Measurements from ENCODE around the gene C3orf85. TPM values are rescaled to one million over a fixed set of nuclear protein-coding genes. Genes with fewer than 3 reads are reported as not detected.
"Not testable (repeated sequence)": the region's sequence is repeated elsewhere in the genome, so short reads cannot be mapped to it uniquely, and the experiment has no call there.

The C3orf85 gene
- total and polyA plus RNA-seq, 7 donors: 0.39 TPM; not detected in 6

- intact Hi-C loops (cut with DNase I): no loop called here
- TF ChIP-seq, protein P1, sequence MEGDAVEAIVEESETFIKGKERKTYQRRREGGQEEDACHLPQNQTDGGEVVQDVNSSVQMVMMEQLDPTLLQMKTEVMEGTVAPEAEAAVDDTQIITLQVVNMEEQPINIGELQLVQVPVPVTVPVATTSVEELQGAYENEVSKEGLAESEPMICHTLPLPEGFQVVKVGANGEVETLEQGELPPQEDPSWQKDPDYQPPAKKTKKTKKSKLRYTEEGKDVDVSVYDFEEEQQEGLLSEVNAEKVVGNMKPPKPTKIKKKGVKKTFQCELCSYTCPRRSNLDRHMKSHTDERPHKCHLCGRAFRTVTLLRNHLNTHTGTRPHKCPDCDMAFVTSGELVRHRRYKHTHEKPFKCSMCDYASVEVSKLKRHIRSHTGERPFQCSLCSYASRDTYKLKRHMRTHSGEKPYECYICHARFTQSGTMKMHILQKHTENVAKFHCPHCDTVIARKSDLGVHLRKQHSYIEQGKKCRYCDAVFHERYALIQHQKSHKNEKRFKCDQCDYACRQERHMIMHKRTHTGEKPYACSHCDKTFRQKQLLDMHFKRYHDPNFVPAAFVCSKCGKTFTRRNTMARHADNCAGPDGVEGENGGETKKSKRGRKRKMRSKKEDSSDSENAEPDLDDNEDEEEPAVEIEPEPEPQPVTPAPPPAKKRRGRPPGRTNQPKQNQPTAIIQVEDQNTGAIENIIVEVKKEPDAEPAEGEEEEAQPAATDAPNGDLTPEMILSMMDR (IDR thresholded peaks at IDR 0.05): no peak
- Histone ChIP-seq H3K36me3 (ENCODE audit: insufficient read depth in 1 of 2, low read depth in 1 of 2) (no peaks in the 10 kb centered on the region), H3K4me1 (no peaks in the 10 kb centered on the region), H3K27ac (no peak overlapping the region), H3K27me3 (ENCODE audit: insufficient read depth in 3 of 3, low read length in 2 of 3) (no peaks in the 10 kb centered on the region), H3K4me3 (no peak overlapping the region), H3K9me3 (no peaks in the 10 kb centered on the region)
- 76 to 82% (median 78%) methylated on average over 5 of the region's 5 CpGs for WGBS, 3 donors
- no peak for DNase-seq
- ATAC-seq: no peak
Observed at GRCh38 chr3:109132801-109133473, 3.6 kb upstream of the C3orf85 start.

DNA sequence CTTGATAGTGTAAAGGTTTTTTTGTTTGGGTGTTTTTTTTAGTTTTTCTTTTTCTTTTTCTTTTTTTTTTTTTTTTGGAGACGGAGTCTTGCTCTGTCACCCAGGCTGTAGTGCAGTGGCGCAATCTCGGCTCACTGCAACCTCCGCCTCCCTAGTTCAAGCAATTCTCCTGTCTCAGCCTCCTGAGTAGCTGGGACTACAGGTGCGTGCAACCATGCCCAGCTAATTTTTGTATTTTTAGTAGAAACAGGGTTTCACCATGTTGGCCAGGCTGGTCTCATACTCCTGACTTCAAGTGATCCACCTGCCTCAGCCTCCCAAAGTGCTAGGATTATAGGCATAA, 3.1 kb upstream of the C3orf85 start:
- H3K4me1 ChIP-seq; H3K27ac ChIP-seq; intact Hi-C loops (cut with DNase I); H3K36me3 ChIP-seq (ENCODE audit: insufficient read depth in 1 of 2, low read depth in 1 of 2); H3K9me3 ChIP-seq; ATAC-seq; H3K27me3 ChIP-seq (ENCODE audit: insufficient read depth in 3 of 3, low read length in 2 of 3); DNase-seq; H3K4me3 ChIP-seq: not testable (repeated sequence)
- 92 to 95% (median 93%) methylated on average over 5 of the region's 5 CpGs for WGBS, 3 donors

DNA sequence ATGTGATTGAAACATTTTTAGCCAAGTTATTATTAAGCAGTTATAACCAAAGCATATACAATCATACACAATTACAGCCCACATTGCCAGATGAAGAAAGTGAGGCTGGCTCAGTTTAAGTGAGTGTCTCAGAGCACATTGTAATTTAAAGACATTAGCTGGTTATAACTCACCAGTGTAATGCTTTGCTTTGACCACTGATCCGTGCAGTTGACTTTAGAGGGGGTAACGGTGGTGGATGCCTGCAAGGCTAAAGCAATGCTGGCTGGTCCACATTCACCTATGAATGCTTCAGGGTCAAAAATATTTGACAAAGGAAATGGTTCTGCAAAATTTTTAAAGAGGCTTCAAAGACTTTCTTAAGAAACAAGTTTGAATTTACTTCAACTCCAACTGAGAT, 1.2 kb downstream of the C3orf85 start:
- H3K27me3 ChIP-seq (ENCODE audit: insufficient read depth in 3 of 3, low read length in 2 of 3): no peaks in the 10 kb centered on the region
- TF ChIP-seq, protein P1 (IDR thresholded peaks at IDR 0.05): no peak
- H3K36me3 ChIP-seq (ENCODE audit: insufficient read depth in 1 of 2, low read depth in 1 of 2): no peaks in the 10 kb centered on the region
- no peak overlapping the region for H3K27ac ChIP-seq
- intact Hi-C loops (cut with DNase I): no loop called here
- DNase-seq: no peak
- no peaks in the 10 kb centered on the region for H3K4me1 ChIP-seq
- H3K9me3 ChIP-seq: no peaks in the 10 kb centered on the region
- no peak overlapping the region for H3K4me3 ChIP-seq
- 25 to 31% (median 27%) methylated on average over 2 of the region's 2 CpGs for WGBS, 3 donors
- no peak for ATAC-seq

GRCh38 chr3:109140318-109140717, 3.8 kb downstream of the C3orf85 start:
- no peaks in the 10 kb centered on the region for H3K4me1 ChIP-seq
- no peak overlapping the region for H3K4me3 ChIP-seq
- DNase-seq (no peak), ATAC-seq (no peak)
- TF ChIP-seq, protein P1 (IDR thresholded peaks at IDR 0.05): no peak
- no peak overlapping the region for H3K27ac ChIP-seq
- no peaks in the 10 kb centered on the region for H3K9me3 ChIP-seq
- no peaks in the 10 kb centered on the region for H3K36me3 ChIP-seq (ENCODE audit: insufficient read depth in 1 of 2, low read depth in 1 of 2)
- no peaks in the 10 kb centered on the region for H3K27me3 ChIP-seq (ENCODE audit: insufficient read depth in 3 of 3, low read length in 2 of 3)
- intact Hi-C loops (cut with DNase I): no loop called here
- WGBS, 3 donors: 70 to 75% (median 73%) methylated on average over 4 of the region's 4 CpGs

- H3K4me1 ChIP-seq: no peaks in the 10 kb centered on the region
- TF ChIP-seq, protein P1 (IDR thresholded peaks at IDR 0.05): no peak
- intact Hi-C loops (cut with DNase I): no loop called here
- H3K36me3 ChIP-seq (ENCODE audit: insufficient read depth in 1 of 2, low read depth in 1 of 2): no peaks in the 10 kb centered on the region
- no peak overlapping the region for H3K27ac ChIP-seq
- H3K27me3 ChIP-seq (ENCODE audit: insufficient read depth in 3 of 3, low read length in 2 of 3): peaks cover 0 to 3% (median 0%) of the 10 kb centered on the region in 3 donors
- DNase-seq (no peak), ATAC-seq (no peak)
- H3K4me3 ChIP-seq: no peak overlapping the region
- 82 to 83% (median 83%) methylated on average over 1 of the region's 1 CpG for WGBS, 3 donors
- H3K9me3 ChIP-seq: no peaks in the 10 kb centered on the region
Observed at GRCh38 chr3:109143646-109144045, 7.1 kb downstream of the C3orf85 start.
